GM12875 (cell line): ENCODE data around the gene ADAMTS7.
"Not testable (repeated sequence)": the region's sequence is repeated elsewhere in the genome, so short reads cannot be mapped to it uniquely, and the experiment has no call there.

Source experiments
- H3K4me3 ChIP-seq: one replicate; pipeline ENCODE4 v1.5.1; 2011; ENCODE audit warnings: low read depth, low read length, control low read depth
- CTCF ChIP-seq: IDR thresholded peaks from 2 replicates; pipeline ENCODE4 v1.5.1; 2011; ENCODE audit warnings: low read depth, mild to moderate bottlenecking, control low read depth, inconsistent platforms, low read length, moderate library complexity, borderline replicate concordance; ENCODE audit not compliant: insufficient read depth

The ADAMTS7 gene

GRCh38 chr15:78740904-78741274, 70.4 kb downstream of the ADAMTS7 start:
- TF ChIP-seq CTCF, result no peak

GRCh38 chr15:78739996-78740903, 71.0 kb downstream of the ADAMTS7 start:
- H3K4me3 ChIP-seq, result no peak overlapping the region
- peak; percentile 84 for TF ChIP-seq CTCF

More at GRCh38 chr15:78740904-78741274, 70.4 kb downstream of the ADAMTS7 start:
- no peak overlapping the region for H3K4me3 ChIP-seq

GRCh38 chr15:78739206-78739605, 72.1 kb downstream of the ADAMTS7 start:
- no peak overlapping the region for H3K4me3 ChIP-seq
- TF ChIP-seq CTCF, result no peak

GRCh38 chr15:78737931-78738558, 73.2 kb downstream of the ADAMTS7 start:
- peak; percentile 66; the same call in 1 of the 2 replicates for TF ChIP-seq CTCF
- not testable (repeated sequence) for H3K4me3 ChIP-seq

- H3K4me3 ChIP-seq, result no peak overlapping the region
- TF ChIP-seq CTCF, result no peak
These were observed 74.0 kb downstream of the ADAMTS7 start for GRCh38 chr15:78737187-78737820.

DNA sequence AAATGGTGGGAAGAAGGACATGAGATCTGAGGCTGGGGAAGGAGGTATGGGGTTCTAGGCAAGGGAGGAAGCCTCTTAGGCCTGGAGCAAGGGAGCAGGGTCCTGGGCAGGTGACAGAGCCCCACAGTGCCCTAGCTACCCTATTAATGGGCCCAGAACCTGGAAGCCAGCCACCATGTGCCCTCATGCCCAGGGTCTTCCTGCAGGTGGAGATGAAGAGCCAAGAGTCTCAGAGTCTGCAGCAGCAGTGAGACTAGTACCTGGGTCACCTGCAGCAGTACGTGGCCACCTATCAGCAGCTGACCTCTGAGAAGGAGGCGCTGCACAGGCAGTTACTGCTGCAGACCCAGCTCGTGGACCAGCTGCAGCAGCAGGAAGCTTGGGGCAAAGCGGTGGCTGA, 75.0 kb downstream of the ADAMTS7 start:
- H3K4me3 ChIP-seq, result not testable (repeated sequence)

GRCh38 chr15:78734451-78735064, 76.7 kb downstream of the ADAMTS7 start:
- TF ChIP-seq CTCF, result no peak

More at GRCh38 chr15:78734451-78735064, 76.7 kb downstream of the ADAMTS7 start:
- no peak overlapping the region for H3K4me3 ChIP-seq
